Testis (tissue), 3 donors: Measurements from ENCODE around the gene GLYR1. TPM values are rescaled to one million over a fixed set of nuclear protein-coding genes. Genes with fewer than 3 reads are reported as not detected.

Experiments
- DNase-seq: peaks from one replicate; pipeline ENCODE4 v3.0.0-alpha.2; 2019
- H3K27ac ChIP-seq, 2 donors: fragments of 200-600 bp; sonication (generic); one replicate each; pipeline ENCODE4 v1.5.1; 2019
- H3K27me3 ChIP-seq: fragments of 200-600 bp; sonication (generic); one replicate; pipeline ENCODE4 v1.5.1; 2019
- H3K36me3 ChIP-seq: fragments of 200-600 bp; sonication (generic); one replicate; pipeline ENCODE4 v1.5.1; 2017; ENCODE audit warnings: low read depth; ENCODE audit errors: missing control alignments
- H3K4me1 ChIP-seq: fragments of 200-600 bp; sonication (generic); one replicate; pipeline ENCODE4 v1.5.1; 2019
- H3K4me3 ChIP-seq, 2 donors: fragments of 200-600 bp; sonication (generic); one replicate each; pipeline ENCODE4 v1.5.1; 2017 to 2019
- H3K9me3 ChIP-seq: fragments of 200-600 bp; sonication (generic); one replicate; pipeline ENCODE4 v1.5.1; 2017
- CTCF ChIP-seq, 3 experiments: fragments of 450-650 bp in 2 of 3; fragments of 200-600 bp in 1 of 3; sonication (generic) in 1 of 3; IDR thresholded peaks; one replicate each; pipeline ENCODE4 v1.5.1; 2016 to 2019; ENCODE audit warnings: antibody characterized with exemption in 3 of 3, mild to moderate bottlenecking in 2 of 3, moderate library complexity in 1 of 3
- POLR2A ChIP-seq: fragments of 450-650 bp; IDR thresholded peaks from one replicate; pipeline ENCODE4 v1.6.1; 2017; ENCODE audit warnings: antibody characterized with exemption, mild to moderate bottlenecking, moderate library complexity
- WGBS, 2 donors: methylation state at CpG; one replicate each; pipeline ENCODE4 v1.1.5; 2018; 5-methylcytosine and 5-hydroxymethylcytosine counted together
- intact Hi-C: fragments of 100-400 bp; cut with DNase I; formaldehyde crosslinking; loops from one replicate; pipeline ENCODE4 v1.15.1; 2023; ENCODE audit warnings: low total_unique reads
- polyA plus RNA-seq: library from polyadenylated mRNA; stranded (reverse); fragments of 350-450 nt; fragmentation: Illumina TruSeq; extraction: RNeasy Lipid Tissue Mini Kit (QIAGEN cat#74804); gene quantifications from one replicate; pipeline ENCODE4 v1.2.3, GENCODE V29; 2014; ENCODE audit warnings: low read depth, low replicate concordance; ENCODE audit not compliant: insufficient read depth
- total RNA-seq, 2 donors: library from RNA; depleted of rRNA; stranded (reverse); fragments of >200 nt; gene quantifications; one replicate each; pipeline ENCODE4 v1.2.3, GENCODE V29; 2016

GLYR1 gene
- total and polyA plus RNA-seq, 3 donors from 2014 or later = 66.6 to 83.5 (median 70.5) TPM

- intact Hi-C loops = no loop called here
- TF ChIP-seq CTCF (IDR thresholded peaks at IDR 0.05) (no peak), POLR2A (no peak)
- Histone ChIP-seq H3K4me1 (no peaks in the 10 kb centered on the region), H3K27me3 (no peaks in the 10 kb centered on the region), H3K9me3 (no peaks in the 10 kb centered on the region), H3K27ac (no peak overlapping the region), H3K36me3 (no peaks in the 10 kb centered on the region), H3K4me3 (no peak overlapping the region)
- 81 to 84% methylated on average over 13 of the region's 13 CpGs for WGBS, 2 donors
- no peak for DNase-seq
These were observed 54.1 kb downstream of the GLYR1 start for GRCh38 chr16:4792951-4793513.

- Histone ChIP-seq H3K9me3 (no peaks in the 10 kb centered on the region), H3K36me3 (no peaks in the 10 kb centered on the region), H3K4me3 (no peak overlapping the region), H3K4me1 (no peaks in the 10 kb centered on the region), H3K27me3 (no peaks in the 10 kb centered on the region), H3K27ac (no peak overlapping the region)
- no peak for DNase-seq
- WGBS, 2 donors = 86 to 89% methylated on average over 10 of the region's 10 CpGs
- TF ChIP-seq POLR2A (no peak), CTCF (IDR thresholded peaks at IDR 0.05) (no peak)
- intact Hi-C loops = no loop called here
These were observed 56.2 kb downstream of the GLYR1 start for GRCh38 chr16:4790871-4791270.

GRCh38 chr16:4790261-4790660 is 56.8 kb downstream of the GLYR1 start:
- no peaks in the 10 kb centered on the region for H3K9me3 ChIP-seq
- 91 to 92% methylated on average over 10 of the region's 10 CpGs for WGBS, 2 donors
- H3K27me3 ChIP-seq = no peaks in the 10 kb centered on the region
- H3K36me3 ChIP-seq = no peaks in the 10 kb centered on the region
- TF ChIP-seq CTCF (IDR thresholded peaks at IDR 0.05) (no peak), POLR2A (no peak)
- no peak for DNase-seq
- intact Hi-C loops = no loop called here
- H3K27ac ChIP-seq = no peak overlapping the region
- no peaks in the 10 kb centered on the region for H3K4me1 ChIP-seq
- no peak overlapping the region for H3K4me3 ChIP-seq

GRCh38 chr16:4788910-4789309 is 58.2 kb downstream of the GLYR1 start:
- intact Hi-C loops = no loop called here
- Histone ChIP-seq H3K4me3 (no peak overlapping the region), H3K9me3 (no peaks in the 10 kb centered on the region), H3K27ac (no peak overlapping the region), H3K36me3 (no peaks in the 10 kb centered on the region), H3K4me1 (no peaks in the 10 kb centered on the region), H3K27me3 (no peaks in the 10 kb centered on the region)
- no peak for TF ChIP-seq CTCF (IDR thresholded peaks at IDR 0.05)
- WGBS, 2 donors = 85 to 86% methylated on average over 7 of the region's 7 CpGs
- no peak for DNase-seq

GRCh38 chr16:4788489-4788889 is 58.6 kb downstream of the GLYR1 start:
- WGBS, 2 donors = 81 to 84% methylated on average over 9 of the region's 9 CpGs
- intact Hi-C loops = no loop called here
- no peak overlapping the region for H3K27ac ChIP-seq
- no peaks in the 10 kb centered on the region for H3K36me3 ChIP-seq
- H3K27me3 ChIP-seq = no peaks in the 10 kb centered on the region
- H3K4me3 ChIP-seq = no peak overlapping the region
- no peaks in the 10 kb centered on the region for H3K9me3 ChIP-seq
- no peaks in the 10 kb centered on the region for H3K4me1 ChIP-seq
- TF ChIP-seq POLR2A (no peak), CTCF (IDR thresholded peaks at IDR 0.05) (no peak)
- no peak for DNase-seq
